IMR-90 (cell line): ENCODE results near the gene ZFHX3. TPM values are rescaled to one million over a fixed set of nuclear protein-coding genes. Genes with fewer than 3 reads are reported as not detected.

Experiments
- ATAC-seq: fragments of 200-7000 bp; cut with Tn5 transposase; 2 replicates; pipeline ENCODE4 v1.9.1; 2020; ENCODE audit warnings: low read depth, mild to moderate bottlenecking, moderate library complexity
- BruUV-seq: library from RNA; stranded (reverse); fragments of 400-500 nt; replicated peaks from 2 replicates; lab custom pipeline; 2021; lab: Mats Ljungman, UMichigan
- CTCF ChIA-PET: fragments of 300-600 bp; formaldehyde crosslinking; extraction: SDS; loops from one replicate; lab custom pipeline; 2021; ENCODE audit warnings: antibody characterized with exemption; lab: Yijun Ruan, JAX
- POLR2A ChIA-PET: fragments of 300-600 bp; sonication (Branson Sonifier 250); formaldehyde crosslinking; loops from one replicate; lab custom pipeline; 2022; ENCODE audit warnings: antibody characterized with exemption; ENCODE audit not compliant: unreplicated experiment; lab: Charles Lee
- DNase-seq: peaks from one replicate; pipeline ENCODE4 v3.0.0; 2013
- H2AFZ ChIP-seq: replicated peaks from 2 replicates; pipeline ENCODE3; 2013; ENCODE audit warnings: low read length, mild to moderate bottlenecking; ENCODE audit not compliant: poor library complexity
- H2AK5ac ChIP-seq: 2 replicates; pipeline ENCODE4 v1.6.1; 2013; ENCODE audit warnings: low read depth, low read length, inconsistent platforms
- H2AK9ac ChIP-seq: replicated peaks from 2 replicates; pipeline ENCODE3; 2013; ENCODE audit warnings: mild to moderate bottlenecking, low read depth, low read length, moderate library complexity; ENCODE audit not compliant: poor library complexity
- H2BK120ac ChIP-seq: 2 replicates; pipeline ENCODE4 v1.6.1; 2013; ENCODE audit warnings: low read depth, low read length, inconsistent platforms
- H2BK15ac ChIP-seq: 3 replicates; pipeline ENCODE4 v1.6.1; 2013; ENCODE audit warnings: low read depth, low read length, inconsistent platforms
- H2BK20ac ChIP-seq: 2 replicates; pipeline ENCODE4 v1.6.1; 2013; ENCODE audit warnings: low read depth, mild to moderate bottlenecking, inconsistent platforms, low read length, moderate library complexity
- H2BK5ac ChIP-seq: 2 replicates; pipeline ENCODE4 v1.6.1; 2013; ENCODE audit warnings: mild to moderate bottlenecking, low read depth, low read length, inconsistent platforms; ENCODE audit not compliant: poor library complexity, severe bottlenecking
- H3K14ac ChIP-seq: replicated peaks from 2 replicates; pipeline ENCODE4 v1.6.1; 2013; ENCODE audit warnings: low read depth, low read length, inconsistent platforms
- H3K18ac ChIP-seq: 2 replicates; pipeline ENCODE4 v1.6.1; 2013; ENCODE audit warnings: low read depth, low read length, control low read depth
- H3K23ac ChIP-seq: 2 replicates; pipeline ENCODE4 v1.6.1; 2013; ENCODE audit warnings: low read depth, low read length, inconsistent platforms
- H3K27ac ChIP-seq: 2 replicates; pipeline ENCODE4 v1.5.1; 2013; ENCODE audit warnings: mild to moderate bottlenecking, control low read depth, low read length; ENCODE audit not compliant: insufficient read depth
- H3K27me3 ChIP-seq: 2 replicates; pipeline ENCODE4 v1.6.1; 2013; ENCODE audit warnings: low read length; ENCODE audit not compliant: control insufficient read depth, insufficient read depth
- H3K36me3 ChIP-seq: 2 replicates; pipeline ENCODE4 v1.6.1; 2013; ENCODE audit warnings: low read length, mixed read lengths; ENCODE audit not compliant: control insufficient read depth, insufficient read depth
- H3K4ac ChIP-seq: 2 replicates; pipeline ENCODE4 v1.6.1; 2013; ENCODE audit warnings: low read depth, low read length, inconsistent platforms
- H3K4me1 ChIP-seq: 2 replicates; pipeline ENCODE4 v1.6.1; 2013; ENCODE audit warnings: low read length, mixed read lengths; ENCODE audit not compliant: control insufficient read depth, insufficient read depth
- H3K4me2 ChIP-seq: 2 replicates; pipeline ENCODE4 v1.6.1; 2013; ENCODE audit warnings: low read depth, mild to moderate bottlenecking, control low read depth, low read length, moderate library complexity
- H3K4me3 ChIP-seq: 2 replicates; pipeline ENCODE4 v1.5.1; 2013; ENCODE audit warnings: low read depth, mild to moderate bottlenecking, control low read depth, low read length, moderate library complexity; ENCODE audit not compliant: insufficient read depth
- H3K56ac ChIP-seq: 2 replicates; pipeline ENCODE4 v1.6.1; 2013; ENCODE audit warnings: low read length, inconsistent platforms; ENCODE audit not compliant: insufficient read depth; ENCODE audit errors: extremely low read depth
- H3K79me1 ChIP-seq, 2 experiments: 2 replicates each; pipeline ENCODE4 v1.6.1; 2013; ENCODE audit warnings: low read length in 2 of 2, inconsistent platforms in 1 of 2, low read depth in 1 of 2
- H3K9ac ChIP-seq: 2 replicates; pipeline ENCODE4 v1.6.1; 2013; ENCODE audit warnings: low read depth, low read length, control low read depth
- H3K9me1 ChIP-seq: 2 replicates; pipeline ENCODE4 v1.6.1; 2013; ENCODE audit warnings: low read length, inconsistent platforms; ENCODE audit not compliant: insufficient read depth
- H3K9me3 ChIP-seq: 2 replicates; pipeline ENCODE4 v1.6.1; 2013; ENCODE audit warnings: low read length; ENCODE audit not compliant: control insufficient read depth, insufficient read depth
- H4K20me1 ChIP-seq: 2 replicates; pipeline ENCODE4 v1.6.1; 2013; ENCODE audit warnings: low read length, inconsistent platforms; ENCODE audit not compliant: insufficient read depth
- H4K5ac ChIP-seq: 2 replicates; pipeline ENCODE4 v1.6.1; 2013; ENCODE audit warnings: mild to moderate bottlenecking, low read depth, low read length, control low read depth
- H4K8ac ChIP-seq, 2 experiments: 2 replicates each; pipeline ENCODE4 v1.6.1; 2013; ENCODE audit warnings: low read depth in 2 of 2, low read length in 2 of 2, control low read depth in 1 of 2, inconsistent platforms in 1 of 2
- H4K91ac ChIP-seq: 2 replicates; pipeline ENCODE4 v1.6.1; 2013; ENCODE audit warnings: low read depth, low read length, inconsistent platforms; ENCODE audit not compliant: insufficient read depth
- CHD1 ChIP-seq: IDR thresholded peaks from 2 replicates; pipeline ENCODE4 v1.6.1; 2012; ENCODE audit warnings: low read depth, low read length, improper control_type of control experiment
- CTCF ChIP-seq: conservative IDR thresholded peaks from 2 replicates; pipeline ENCODE4 v1.5.1; 2012; ENCODE audit warnings: mild to moderate bottlenecking, low read depth, low read length, improper control_type of control experiment
- MAZ ChIP-seq: IDR thresholded peaks from 2 replicates; pipeline ENCODE4 v1.6.1; 2012; ENCODE audit warnings: low read depth, mild to moderate bottlenecking, low read length, improper control_type of control experiment, moderate library complexity, borderline replicate concordance
- RAD21 ChIP-seq: IDR thresholded peaks from 2 replicates; pipeline ENCODE4 v1.6.1; 2012; ENCODE audit warnings: low read length, improper control_type of control experiment
- RCOR1 ChIP-seq: IDR thresholded peaks from 2 replicates; pipeline ENCODE4 v1.6.1; 2012; ENCODE audit warnings: mild to moderate bottlenecking, low read length, improper control_type of control experiment; ENCODE audit not compliant: insufficient replicate concordance
- SMC3 ChIP-seq: fragments of 150-350 bp; IDR thresholded peaks from 2 replicates; pipeline ENCODE4 v1.6.1; 2016; ENCODE audit warnings: low read depth, mild to moderate bottlenecking, antibody characterized with exemption, low read length, moderate library complexity
- WGBS, 2 experiments: methylation state at CpG; one replicate each; pipeline versions ENCODE4 v1.1.5 to v1.1.7; 2013; ENCODE audit warnings: missing lambda C conversion rate in 2 of 2; ENCODE audit not compliant: insufficient read length in 1 of 2; ENCODE audit errors: extremely low coverage in 2 of 2; 5-methylcytosine and 5-hydroxymethylcytosine counted together
- dilution Hi-C: fragments of 300-500 bp; cut with HindIII; formaldehyde crosslinking; loops from one replicate; pipeline ENCODE4 v1.14.3; 2018; ENCODE audit warnings: low sequenced_read_pairs; ENCODE audit not compliant: unreplicated experiment
- in situ Hi-C: fragments of 300-500 bp; cut with MboI; formaldehyde crosslinking; loops from 3 replicates; pipeline ENCODE4 v1.14.3; 2019; ENCODE audit warnings: low sequenced_read_pairs, inconsistent platforms, mixed read lengths
- intact Hi-C: fragments of 100-400 bp; cut with micrococcal nuclease; formaldehyde crosslinking; loops from 2 replicates; pipeline ENCODE4 v1.10.0; 2022
- polyA plus RNA-seq, 3 experiments: library from polyadenylated mRNA; depleted of rRNA; stranded (reverse); fragments of >200 nt; gene quantifications; 2 replicates each; pipeline ENCODE4 v1.2.3, GENCODE V29; 2012; ENCODE audit warnings: low replicate concordance in 1 of 3
- total RNA-seq: library from RNA; depleted of rRNA; stranded (reverse); fragments of >200 nt; gene quantifications from 2 replicates; pipeline ENCODE4 v1.2.3, GENCODE V29; 2012
- TF ChIP-seq, protein P1 (sequence below): fragments of 150-350 bp; IDR thresholded peaks from 2 replicates; pipeline ENCODE4 v1.6.1; 2016; ENCODE audit warnings: low read depth, mild to moderate bottlenecking, low read length, moderate library complexity, borderline replicate concordance
- TF ChIP-seq, protein P2 (sequence below): fragments of 150-350 bp; IDR thresholded peaks from 2 replicates; pipeline ENCODE4 v1.6.1; 2017; ENCODE audit warnings: mild to moderate bottlenecking, antibody characterized with exemption, low read length, low read depth

Gene ZFHX3
- total and polyA plus RNA-seq, 2 of the 4 experiments (the other 2 are of a cell fraction), result 1.4 to 1.7 TPM

DNA sequence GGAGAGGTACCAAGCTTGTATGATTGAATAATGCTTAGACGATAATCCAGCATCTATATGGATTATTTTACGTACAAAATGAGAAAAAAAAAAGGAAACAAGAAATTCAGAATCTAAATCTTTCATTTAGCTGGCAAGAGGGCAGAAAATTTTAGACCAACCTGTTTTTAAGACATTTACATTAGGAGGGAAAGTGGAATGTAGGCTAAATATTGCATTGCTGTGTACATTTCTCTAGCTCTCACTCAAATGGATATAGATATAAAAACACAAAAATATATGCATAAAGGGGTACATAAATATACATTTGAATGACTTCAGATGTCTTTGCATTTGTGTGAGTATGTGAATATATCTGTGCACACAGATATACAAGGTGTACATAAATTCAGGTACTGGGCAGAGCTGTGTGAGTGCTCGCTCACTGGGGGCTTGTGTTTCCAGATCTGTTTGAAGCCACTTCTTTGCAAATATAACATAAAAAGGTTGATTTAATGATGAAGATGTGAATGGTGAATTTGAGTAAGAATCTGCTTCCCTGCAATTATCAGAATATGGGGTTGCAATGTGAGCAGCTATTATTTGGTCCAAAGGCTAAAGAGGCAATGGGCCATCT is 14.2 kb upstream of the ZFHX3 start (continued):
- TF ChIP-seq, protein P1, sequence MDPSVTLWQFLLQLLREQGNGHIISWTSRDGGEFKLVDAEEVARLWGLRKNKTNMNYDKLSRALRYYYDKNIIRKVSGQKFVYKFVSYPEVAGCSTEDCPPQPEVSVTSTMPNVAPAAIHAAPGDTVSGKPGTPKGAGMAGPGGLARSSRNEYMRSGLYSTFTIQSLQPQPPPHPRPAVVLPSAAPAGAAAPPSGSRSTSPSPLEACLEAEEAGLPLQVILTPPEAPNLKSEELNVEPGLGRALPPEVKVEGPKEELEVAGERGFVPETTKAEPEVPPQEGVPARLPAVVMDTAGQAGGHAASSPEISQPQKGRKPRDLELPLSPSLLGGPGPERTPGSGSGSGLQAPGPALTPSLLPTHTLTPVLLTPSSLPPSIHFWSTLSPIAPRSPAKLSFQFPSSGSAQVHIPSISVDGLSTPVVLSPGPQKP, result no peak

GRCh38 chr16:73060892-73061490 is 13.1 kb upstream of the ZFHX3 start:
- Histone ChIP-seq H3K79me1 (peaks cover 7 to 17% of the 10 kb centered on the region in 2 experiments; a peak in 3 of 4 replicates), H2AFZ (no peak overlapping the region), H2AK9ac (no peak overlapping the region), H4K5ac (no peak overlapping the region), H4K91ac (no peak overlapping the region), H2AK5ac (no peak overlapping the region; the same call in 1 of the 2 replicates), H3K36me3 (no peaks in the 10 kb centered on the region), H2BK20ac (no peak overlapping the region), H3K23ac (no peak overlapping the region), H3K9me1 (no peaks in the 10 kb centered on the region; the same call in 1 of the 2 replicates), H2BK5ac (no peak overlapping the region), H3K27me3 (no peaks in the 10 kb centered on the region), H3K9ac (no peak overlapping the region), H3K4me2 (peak overlapping the region; percentile 10), H3K9me3 (no peaks in the 10 kb centered on the region), H4K20me1 (no peaks in the 10 kb centered on the region), H3K4me3 (no peak overlapping the region), H3K56ac (no peak overlapping the region), H3K4me1 (peaks cover 19% of the 10 kb centered on the region), H3K18ac (no peak overlapping the region), H3K4ac (no peak overlapping the region), H3K14ac (peak overlapping the region; percentile 31; the same call in 1 of the 2 replicates), H4K8ac (no peak overlapping the region), H3K27ac (no peak overlapping the region), H2BK15ac (no peak overlapping the region), H2BK120ac (no peak overlapping the region)
- in situ Hi-C loops, result loop anchor here (10.0 to 25.0 kb wide), 3 partner anchors 174 to 1226 kb away; partner anchors contain the start of gene PSMD7
- ChIA-PET CTCF (interaction anchor here (1.3 to 2.3 kb wide), 2 partner anchors 135 to 228 kb away, joined by 4 to 8 read pairs; no protein-coding TSS in a partner anchor), POLR2A (interaction anchor here (0.6 kb wide), 2 partner anchors 255 to 555 kb away, joined by 3 read pairs; no protein-coding TSS in a partner anchor)
- no peak for ATAC-seq
- dilution Hi-C loops, result no loop called here
- no peak for DNase-seq
- no TSS peak for BruUV-seq
- intact Hi-C loops, result loop anchor here (2.0 kb wide), 1 partner anchor 660 kb away; no protein-coding TSS in a partner anchor
- no CpG with 5 or more reads among the region's 4 CpGs for WGBS, 2 experiments
- no peak for TF ChIP-seq SMC3
- TF ChIP-seq RAD21, result no peak
- no peak for TF ChIP-seq CHD1
- TF ChIP-seq, protein P2, sequence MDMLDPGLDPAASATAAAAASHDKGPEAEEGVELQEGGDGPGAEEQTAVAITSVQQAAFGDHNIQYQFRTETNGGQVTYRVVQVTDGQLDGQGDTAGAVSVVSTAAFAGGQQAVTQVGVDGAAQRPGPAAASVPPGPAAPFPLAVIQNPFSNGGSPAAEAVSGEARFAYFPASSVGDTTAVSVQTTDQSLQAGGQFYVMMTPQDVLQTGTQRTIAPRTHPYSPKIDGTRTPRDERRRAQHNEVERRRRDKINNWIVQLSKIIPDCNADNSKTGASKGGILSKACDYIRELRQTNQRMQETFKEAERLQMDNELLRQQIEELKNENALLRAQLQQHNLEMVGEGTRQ, result no peak
- no peak for TF ChIP-seq MAZ
- TF ChIP-seq, protein P1, result no peak
- TF ChIP-seq RCOR1, result no peak
- no peak for TF ChIP-seq CTCF
